SHP77 treated with DMSO at 0.1 percent for 48 hours (cell line): Measurements from ENCODE around the gene TTBK1.

Experiments used
- DNase-seq: peaks from one replicate; lab custom pipeline; 2025; lab: John Stamatoyannopoulos, UW

The TTBK1 gene

GRCh38 chr6:43304882-43305281 lies 61.6 kb downstream of the TTBK1 start:
- no peak for DNase-seq

- DNase-seq, result no peak
Observed at GRCh38 chr6:43306086-43306485, 62.8 kb downstream of the TTBK1 start.

GRCh38 chr6:43307451-43308100 lies 64.3 kb downstream of the TTBK1 start:
- DNase-seq, result no peak

- DNase-seq, result no peak
Observed at GRCh38 chr6:43308101-43308989, 65.1 kb downstream of the TTBK1 start, which contains the start of gene CRIP3. Gene CRIP3 (minus strand): TSS chr6:43308826. CDS start chr6:43308792, 34 bp downstream.

GRCh38 chr6:43308990-43309477 lies 65.8 kb downstream of the TTBK1 start:
- no peak for DNase-seq

GRCh38 chr6:43310134-43310533 lies 66.9 kb downstream of the TTBK1 start:
- DNase-seq, result no peak

GRCh38 chr6:43310624-43311023 lies 67.3 kb downstream of the TTBK1 start:
- no peak for DNase-seq

GRCh38 chr6:43311666-43312065 lies 68.4 kb downstream of the TTBK1 start:
- no peak for DNase-seq

- DNase-seq, result no peak
Observed at GRCh38 chr6:43313813-43314212, 70.5 kb downstream of the TTBK1 start.

- no peak for DNase-seq
Observed at GRCh38 chr6:43318011-43318410, 74.7 kb downstream of the TTBK1 start.

GRCh38 chr6:43325876-43326275 lies 82.6 kb downstream of the TTBK1 start:
- DNase-seq, result no peak

GRCh38 chr6:43328528-43328927 lies 85.2 kb downstream of the TTBK1 start:
- no peak for DNase-seq

- DNase-seq, result no peak
Observed at GRCh38 chr6:43331470-43331869, 88.2 kb downstream of the TTBK1 start.

- no peak for DNase-seq
Observed at GRCh38 chr6:43331891-43332290, 88.6 kb downstream of the TTBK1 start.

- peak; percentile 5 for DNase-seq
Observed at GRCh38 chr6:43334466-43335095, 91.3 kb downstream of the TTBK1 start.

GRCh38 chr6:43335469-43335868 lies 92.2 kb downstream of the TTBK1 start:
- no peak for DNase-seq

- no peak for DNase-seq
Observed at GRCh38 chr6:43336382-43336781, 93.1 kb downstream of the TTBK1 start.
